Measurements from ENCODE around the gene CKM.
"Not testable (repeated sequence)": the region's sequence is repeated elsewhere in the genome, so short reads cannot be mapped to it uniquely, and the experiment has no call there.

DNA sequence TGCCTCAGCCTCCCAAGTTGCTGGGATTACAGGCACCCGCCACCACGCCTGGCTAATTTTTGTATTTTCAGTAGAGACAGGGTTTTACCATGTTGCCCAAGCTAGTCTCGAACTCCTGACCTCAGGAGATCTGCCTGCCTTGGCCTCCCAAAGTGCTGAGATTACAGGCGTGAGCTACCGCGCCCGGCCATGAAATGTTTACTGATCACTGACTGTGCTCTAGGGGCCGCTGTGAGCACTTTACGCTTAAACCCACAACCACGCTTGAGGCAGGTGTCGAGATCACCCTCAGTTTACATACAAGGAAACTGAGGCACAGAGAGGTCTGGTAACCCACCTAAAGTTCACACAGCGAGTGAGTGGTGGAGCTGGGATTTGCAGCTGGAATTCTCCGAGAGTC, 52.7 kb downstream of the CKM start:
- not testable (repeated sequence) for TF ChIP-seq CTCF, EP300, POLR2A (IDR thresholded peaks at IDR 0.05)
